Measurements from ENCODE around the gene WNT7B.

WNT7B gene

GRCh38 chr22:45972091-45972888 lies 4.7 kb downstream of the WNT7B start:
- DNase-seq (ENCODE audit: low spot score): no peak

DNA sequence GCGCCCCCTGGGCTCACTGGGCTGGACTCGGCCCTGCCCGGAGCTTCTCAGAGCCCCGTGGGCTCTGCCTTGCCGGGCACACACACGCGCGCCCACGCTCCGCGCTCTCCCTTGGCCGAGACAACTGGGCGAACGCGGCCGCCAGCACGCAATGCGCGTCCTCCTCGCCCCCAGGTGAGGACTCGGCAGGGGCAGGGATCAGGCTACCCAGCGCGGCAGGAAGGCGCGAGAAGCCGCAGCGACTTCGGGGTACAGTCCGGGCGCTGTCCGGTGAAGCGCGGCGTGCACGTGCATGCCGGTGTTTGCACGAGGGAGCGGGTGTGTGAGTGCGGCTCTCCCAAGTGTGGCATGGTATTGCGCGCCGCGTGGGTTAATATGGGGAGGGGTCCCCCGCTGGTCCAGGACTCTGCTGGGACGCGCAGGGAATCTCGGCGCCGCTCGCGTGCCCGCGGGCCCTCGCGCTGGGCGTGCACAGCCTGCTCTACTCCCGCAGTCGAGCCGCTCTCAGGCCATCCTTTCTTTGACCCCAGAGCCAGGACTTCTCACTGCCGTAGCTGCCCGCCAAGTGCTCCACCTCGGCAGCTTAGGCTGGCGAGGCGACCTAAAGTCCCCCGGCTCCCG lies 5.4 kb downstream of the WNT7B start:
- DNase-seq (ENCODE audit: low spot score): no peak

- no peak for DNase-seq (ENCODE audit: low spot score)
Observed at GRCh38 chr22:45970705-45971407, 6.1 kb downstream of the WNT7B start.

DNA sequence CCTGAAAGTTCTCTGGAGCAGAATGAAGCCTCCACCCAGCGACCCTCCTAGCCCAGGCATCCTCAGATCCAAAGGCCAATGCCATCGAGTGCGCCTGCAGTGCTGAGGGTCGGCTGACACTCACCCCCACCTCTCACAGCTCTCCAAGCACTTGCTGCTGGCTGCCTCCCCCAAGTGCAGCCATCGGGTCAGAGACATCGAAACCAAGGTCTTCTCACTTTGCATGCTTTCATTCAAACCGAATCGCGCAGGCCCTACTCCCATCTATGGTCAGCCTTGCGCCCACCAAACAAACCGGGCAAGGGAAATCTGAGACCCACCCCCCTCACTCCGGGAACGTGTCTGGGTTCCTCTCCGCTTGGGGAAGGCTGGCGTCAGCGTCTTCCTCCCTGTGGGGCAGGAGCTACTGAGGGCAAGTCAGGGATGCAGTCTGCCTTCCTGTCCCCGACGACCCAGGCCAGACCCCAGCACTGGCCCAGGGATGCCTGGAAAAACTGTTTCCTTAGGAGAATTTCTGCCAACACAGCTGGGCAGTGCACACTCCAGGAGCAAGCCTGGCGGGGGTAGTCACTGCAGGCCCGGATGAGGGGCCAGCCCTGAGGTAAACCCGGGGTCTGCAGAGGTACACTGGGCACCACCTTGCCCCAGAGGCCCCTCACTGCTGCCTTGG lies 7.0 kb downstream of the WNT7B start:
- DNase-seq (ENCODE audit: low spot score): no peak

- no peak for DNase-seq (ENCODE audit: low spot score)
Observed at GRCh38 chr22:45969414-45969799, 7.6 kb downstream of the WNT7B start.

DNA sequence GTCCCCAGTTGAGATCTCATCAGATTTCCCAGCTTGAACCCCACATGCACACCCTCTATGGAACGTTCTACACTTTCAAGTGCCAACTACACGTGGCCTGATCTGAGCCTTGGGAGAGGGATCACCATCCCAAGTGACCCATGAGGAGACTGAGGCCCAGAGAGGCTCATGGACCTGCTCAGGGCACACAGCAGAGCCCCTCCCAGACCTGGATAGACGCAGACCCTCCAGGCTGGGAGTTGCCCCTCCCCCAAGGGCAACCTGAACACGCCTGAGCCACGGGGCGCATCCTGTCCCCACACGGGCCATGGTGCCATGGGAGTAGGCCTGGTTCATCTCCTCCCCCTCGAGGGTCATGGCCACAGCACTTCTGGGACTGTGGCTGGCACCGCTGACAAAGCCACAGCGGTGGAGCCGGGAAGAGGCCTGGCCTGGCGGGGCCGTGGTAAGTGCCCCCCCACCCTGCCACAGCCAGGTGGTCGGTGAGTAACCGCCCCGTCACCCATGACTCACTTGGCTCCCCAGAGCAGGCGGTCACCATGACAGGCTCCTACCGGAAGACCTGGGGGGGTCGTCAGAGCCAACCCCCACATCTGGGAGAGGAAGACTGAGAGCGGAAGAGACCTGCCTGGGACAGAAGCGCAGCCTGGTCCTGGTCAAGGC lies 8.1 kb downstream of the WNT7B start:
- no peak for DNase-seq (ENCODE audit: low spot score)

- no peak for DNase-seq (ENCODE audit: low spot score)
Observed at GRCh38 chr22:45968003-45968650, 8.8 kb downstream of the WNT7B start.

DNA sequence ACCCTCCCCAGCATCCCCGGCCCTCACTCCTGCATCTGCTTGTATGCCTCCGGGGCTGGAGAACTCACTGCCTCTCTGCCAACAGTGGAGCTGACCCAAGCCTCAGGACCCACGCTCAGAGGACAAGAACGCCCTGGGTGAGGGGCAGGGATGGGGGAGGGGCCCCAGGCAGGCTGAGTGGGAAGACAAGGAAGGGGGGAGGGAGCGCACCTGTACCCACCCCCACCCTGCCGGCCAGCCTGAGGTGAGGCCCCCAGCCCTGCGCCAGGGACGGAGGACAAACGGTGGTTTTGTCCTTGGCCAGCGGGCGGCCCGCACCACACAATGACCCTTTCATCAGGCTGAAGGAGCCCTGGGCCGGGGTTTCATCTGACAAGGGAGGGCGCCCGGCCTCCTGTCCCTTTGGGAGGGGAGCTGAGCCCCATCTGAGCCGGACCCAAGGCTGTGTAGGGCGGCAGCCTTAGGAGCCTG lies 10.0 kb downstream of the WNT7B start:
- DNase-seq (ENCODE audit: low spot score): no peak

GRCh38 chr22:45966320-45966894 lies 10.6 kb downstream of the WNT7B start:
- no peak for DNase-seq (ENCODE audit: low spot score)

- DNase-seq (ENCODE audit: low spot score): no peak
Observed at GRCh38 chr22:45965563-45965962, 11.4 kb downstream of the WNT7B start.

GRCh38 chr22:45964926-45965527 lies 11.9 kb downstream of the WNT7B start:
- DNase-seq (ENCODE audit: low spot score): no peak

- no peak for DNase-seq (ENCODE audit: low spot score)
Observed at GRCh38 chr22:45964372-45964771, 12.6 kb downstream of the WNT7B start.

- no peak for DNase-seq (ENCODE audit: low spot score)
Observed at GRCh38 chr22:45963821-45964220, 13.1 kb downstream of the WNT7B start.

GRCh38 chr22:45962756-45963324 lies 14.1 kb downstream of the WNT7B start:
- DNase-seq (ENCODE audit: low spot score): no peak

DNA sequence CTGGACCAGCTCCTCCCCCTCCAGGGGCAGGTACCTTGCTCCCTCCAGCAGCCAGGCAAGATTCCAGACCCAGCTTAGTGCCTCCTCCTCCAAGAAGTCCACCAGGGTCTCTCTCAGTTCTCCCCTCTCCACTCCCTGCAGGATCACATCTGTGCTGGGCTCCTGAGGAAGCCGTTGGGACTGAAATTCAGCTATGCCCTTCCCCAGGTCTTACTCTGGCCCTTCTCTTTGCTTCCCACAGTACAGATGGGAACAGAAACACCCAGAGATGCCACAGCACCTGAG lies 14.6 kb downstream of the WNT7B start:
- no peak for DNase-seq (ENCODE audit: low spot score)

DNA sequence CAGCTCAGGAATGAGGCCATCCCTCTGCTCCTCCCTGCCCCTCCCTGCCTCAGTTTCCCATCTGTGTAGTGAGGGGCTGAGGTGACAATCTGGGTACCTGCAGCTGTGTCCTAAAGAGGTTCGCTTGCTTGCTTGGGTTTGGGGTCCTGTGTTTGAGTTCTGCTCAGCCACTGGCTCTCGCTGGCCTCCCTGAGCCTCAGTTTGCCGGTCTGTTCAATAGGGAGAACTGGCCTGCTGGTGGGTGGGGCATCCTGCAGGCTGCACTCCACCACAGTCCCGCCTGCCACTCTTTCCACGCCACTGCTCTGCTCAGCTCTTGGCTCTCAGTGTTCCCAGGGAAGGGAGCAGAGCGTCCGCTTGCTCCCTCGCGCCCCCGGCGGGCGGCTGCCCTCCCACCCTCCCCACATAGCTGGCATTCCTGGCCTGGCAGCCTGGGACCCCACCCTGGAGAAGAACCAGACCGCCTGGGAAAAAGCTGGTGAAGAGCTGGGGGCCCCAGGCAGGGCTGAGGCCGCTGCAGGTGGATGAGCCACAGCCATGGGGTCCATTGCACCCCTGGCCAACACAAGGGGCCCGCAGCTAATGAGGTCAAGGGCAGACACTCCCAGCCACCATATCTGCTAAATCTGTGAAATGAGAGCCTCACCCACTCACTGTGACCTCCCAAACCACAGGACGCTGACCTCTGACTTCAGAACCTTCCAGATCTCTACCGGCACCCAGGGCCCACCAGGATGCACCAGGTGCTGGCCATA lies 15.1 kb downstream of the WNT7B start:
- DNase-seq (ENCODE audit: low spot score): no peak

DNA sequence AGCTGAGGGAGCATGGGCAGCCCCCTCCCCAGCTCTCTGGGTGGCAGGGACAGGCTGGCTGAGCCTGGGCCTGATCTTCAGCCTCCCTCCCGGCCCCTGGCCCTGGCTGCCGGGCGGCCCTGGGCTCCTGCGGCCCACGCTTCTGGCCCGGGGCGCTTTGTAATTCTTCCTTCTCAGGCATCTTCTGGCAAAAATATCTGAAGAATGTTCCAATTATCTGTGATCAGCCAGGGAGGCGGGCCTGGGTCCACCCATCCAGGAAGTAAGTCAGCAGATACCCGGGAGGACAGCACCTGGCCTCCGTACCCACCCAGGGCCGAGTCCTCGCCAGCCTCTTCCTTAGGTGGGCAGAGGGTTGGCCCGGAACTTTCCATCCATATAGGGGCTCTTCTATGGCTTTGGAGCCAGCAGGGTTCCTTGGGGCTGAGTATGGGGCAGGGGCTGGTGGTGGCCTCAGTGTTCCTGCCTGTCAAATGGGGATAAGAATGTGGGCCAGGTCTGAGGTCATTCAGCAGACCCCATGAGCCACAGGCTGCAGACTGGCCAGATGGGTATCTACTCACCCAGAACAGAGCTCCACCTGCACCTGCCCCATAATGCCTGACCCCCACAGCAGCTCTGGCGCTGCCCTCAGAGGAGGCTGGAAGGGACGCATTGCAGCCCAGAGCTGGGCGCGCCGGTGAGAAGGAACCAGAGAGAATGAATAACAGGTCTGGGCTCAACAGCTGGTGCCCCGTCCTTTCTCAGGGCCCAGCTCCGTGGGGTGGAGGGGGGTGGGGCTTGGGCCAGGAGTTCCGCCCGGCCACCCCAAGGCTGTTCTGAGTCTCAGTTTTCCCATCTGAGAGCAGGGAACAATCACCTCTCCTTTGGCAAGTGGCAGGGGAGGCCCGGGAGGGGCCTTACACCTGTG lies 16.2 kb downstream of the WNT7B start:
- DNase-seq (ENCODE audit: low spot score): no peak

Data from SK-N-DZ (cell line).